Activated CD4-positive, alpha-beta T cell treated with anti-CD3 and anti-CD28 coated beads for 36 hours (primary cell): ENCODE data around the gene C10orf143. TPM values are rescaled to one million over a fixed set of nuclear protein-coding genes. Genes with fewer than 3 reads are reported as not detected.

Experiments used
- ATAC-seq: fragments of 200-7000 bp; cut with Tn5 transposase; one replicate; pipeline ENCODE4 v1.10.0; 2021; ENCODE audit warnings: mild to moderate bottlenecking, moderate library complexity
- CTCF ChIA-PET: fragments of 350-600 bp; sonication (Branson Sonifier 250); formaldehyde crosslinking; loops from one replicate; lab custom pipeline; 2021; ENCODE audit warnings: antibody characterized with exemption; lab: Charles Lee
- POLR2A ChIA-PET: fragments of 350-600 bp; sonication (Branson Sonifier 250); formaldehyde crosslinking; loops from one replicate; lab custom pipeline; 2021; ENCODE audit warnings: antibody characterized with exemption, inconsistent platforms; lab: Charles Lee
- DNase-seq: peaks from one replicate; pipeline ENCODE4 v3.0.0-alpha.2; 2020
- H3K27ac Mint-ChIP-seq: one replicate; pipeline ENCODE4 v1.8.0; 2021; ENCODE audit warnings: mixed read lengths
- H3K27me3 Mint-ChIP-seq: one replicate; pipeline ENCODE4 v1.8.0; 2021; ENCODE audit warnings: mixed read lengths
- H3K36me3 Mint-ChIP-seq: one replicate; pipeline ENCODE4 v1.8.0; 2021; ENCODE audit warnings: low read depth, mixed read lengths
- H3K4me1 Mint-ChIP-seq: one replicate; pipeline ENCODE4 v1.8.0; 2021; ENCODE audit warnings: mixed read lengths
- H3K4me3 Mint-ChIP-seq: one replicate; pipeline ENCODE4 v1.8.0; 2021; ENCODE audit warnings: mild to moderate bottlenecking, moderate library complexity, mixed read lengths
- H3K9me3 Mint-ChIP-seq: one replicate; pipeline ENCODE4 v1.8.0; 2021; ENCODE audit warnings: low read depth, mixed read lengths
- intact Hi-C, 2 experiments: fragments of 100-400 bp; cut with DNase I in 1 of 2; cut with micrococcal nuclease in 1 of 2; formaldehyde crosslinking; loops; one replicate each; pipeline versions ENCODE4 v1.14.2 to v1.15.1; 2022 to 2024; cut with DNase I, micrococcal nuclease
- total RNA-seq, 2 experiments: library from RNA; stranded (reverse); gene quantifications; one replicate each; pipeline ENCODE4 v1.2.3, GENCODE V29; 2021

Gene C10orf143
- total RNA-seq, 2 experiments from 2014 or later = 4.0 to 5.4 TPM

- DNase-seq (no peak), ATAC-seq (no peak)
- Mint-ChIP-seq H3K36me3 (no peaks in the 10 kb centered on the region), H3K4me1 (no peaks in the 10 kb centered on the region), H3K27me3 (no peaks in the 10 kb centered on the region), H3K9me3 (no peaks in the 10 kb centered on the region), H3K4me3 (no peak overlapping the region), H3K27ac (no peak overlapping the region)
- POLR2A ChIA-PET = no interaction called here
- intact Hi-C loops = no loop called here
- CTCF ChIA-PET = no interaction called here
Observed at GRCh38 chr10:130044067-130045061, 66.3 kb downstream of the C10orf143 start.

GRCh38 chr10:130043491-130043890 is 67.1 kb downstream of the C10orf143 start:
- intact Hi-C loops = no loop called here
- ATAC-seq (no peak), DNase-seq (no peak)
- no peaks in the 10 kb centered on the region for H3K4me1 Mint-ChIP-seq
- POLR2A ChIA-PET = interaction anchor here (0.9 kb wide), 1 partner anchor 12 kb away, joined by 4 read pairs; no protein-coding TSS in a partner anchor
- H3K27ac Mint-ChIP-seq = no peak overlapping the region
- no peaks in the 10 kb centered on the region for H3K36me3 Mint-ChIP-seq
- H3K27me3 Mint-ChIP-seq = no peaks in the 10 kb centered on the region
- H3K9me3 Mint-ChIP-seq = no peaks in the 10 kb centered on the region
- H3K4me3 Mint-ChIP-seq = no peak overlapping the region
- CTCF ChIA-PET = no interaction called here

GRCh38 chr10:130042381-130042780 is 68.2 kb downstream of the C10orf143 start:
- Mint-ChIP-seq H3K27ac (no peak overlapping the region), H3K4me1 (no peaks in the 10 kb centered on the region), H3K27me3 (no peaks in the 10 kb centered on the region), H3K9me3 (no peaks in the 10 kb centered on the region), H3K36me3 (no peaks in the 10 kb centered on the region), H3K4me3 (no peak overlapping the region)
- ChIA-PET POLR2A (interaction anchor here (0.9 kb wide), 1 partner anchor 10 kb away, joined by 4 read pairs; no protein-coding TSS in a partner anchor), CTCF (no interaction called here)
- intact Hi-C loops = no loop called here
- ATAC-seq (no peak), DNase-seq (no peak)

GRCh38 chr10:130041451-130042371 is 68.9 kb downstream of the C10orf143 start:
- no peak for DNase-seq
- Mint-ChIP-seq H3K9me3 (no peaks in the 10 kb centered on the region), H3K27ac (no peak overlapping the region), H3K27me3 (no peaks in the 10 kb centered on the region), H3K4me3 (no peak overlapping the region), H3K4me1 (no peaks in the 10 kb centered on the region), H3K36me3 (no peaks in the 10 kb centered on the region)
- ChIA-PET CTCF (no interaction called here), POLR2A (no interaction called here)
- intact Hi-C loops = no loop called here
- ATAC-seq = no peak

GRCh38 chr10:130040817-130041330 is 69.8 kb downstream of the C10orf143 start:
- Mint-ChIP-seq H3K4me3 (no peak overlapping the region), H3K9me3 (no peaks in the 10 kb centered on the region), H3K27ac (no peak overlapping the region), H3K36me3 (no peaks in the 10 kb centered on the region), H3K27me3 (no peaks in the 10 kb centered on the region), H3K4me1 (no peaks in the 10 kb centered on the region)
- ATAC-seq (no peak), DNase-seq (no peak)
- POLR2A ChIA-PET = no interaction called here
- intact Hi-C loops = no loop called here
- CTCF ChIA-PET = interaction anchor here (0.6 kb wide), 1 partner anchor 12 kb away, joined by 3 read pairs; no protein-coding TSS in a partner anchor

- Mint-ChIP-seq H3K36me3 (no peaks in the 10 kb centered on the region), H3K9me3 (no peaks in the 10 kb centered on the region), H3K4me3 (no peak overlapping the region), H3K27ac (no peak overlapping the region), H3K4me1 (no peaks in the 10 kb centered on the region), H3K27me3 (no peaks in the 10 kb centered on the region)
- ChIA-PET POLR2A (no interaction called here), CTCF (interaction anchor here (0.6 kb wide), 1 partner anchor 12 kb away, joined by 3 read pairs; no protein-coding TSS in a partner anchor)
- intact Hi-C loops = no loop called here
- no peak for ATAC-seq
- DNase-seq = no peak
Observed at GRCh38 chr10:130040351-130040750, 70.3 kb downstream of the C10orf143 start.

- Mint-ChIP-seq H3K4me3 (no peak overlapping the region), H3K4me1 (no peaks in the 10 kb centered on the region), H3K36me3 (no peaks in the 10 kb centered on the region), H3K27me3 (no peaks in the 10 kb centered on the region), H3K9me3 (no peaks in the 10 kb centered on the region), H3K27ac (no peak overlapping the region)
- intact Hi-C loops = no loop called here
- ChIA-PET POLR2A (no interaction called here), CTCF (interaction anchor here (0.7 kb wide), 1 partner anchor 93 kb away, joined by 3 read pairs; no protein-coding TSS in a partner anchor)
- DNase-seq (no peak), ATAC-seq (no peak)
Observed at GRCh38 chr10:130039141-130039540, 71.5 kb downstream of the C10orf143 start.

GRCh38 chr10:130038611-130039109 is 72.0 kb downstream of the C10orf143 start:
- H3K36me3 Mint-ChIP-seq = no peaks in the 10 kb centered on the region
- POLR2A ChIA-PET = no interaction called here
- no peaks in the 10 kb centered on the region for H3K9me3 Mint-ChIP-seq
- H3K4me1 Mint-ChIP-seq = no peaks in the 10 kb centered on the region
- intact Hi-C loops = no loop called here
- CTCF ChIA-PET = no interaction called here
- DNase-seq (no peak), ATAC-seq (no peak)
- H3K27me3 Mint-ChIP-seq = no peaks in the 10 kb centered on the region
- no peak overlapping the region for H3K4me3 Mint-ChIP-seq
- no peak overlapping the region for H3K27ac Mint-ChIP-seq

GRCh38 chr10:130038019-130038555 is 72.5 kb downstream of the C10orf143 start:
- ChIA-PET CTCF (no interaction called here), POLR2A (no interaction called here)
- no peaks in the 10 kb centered on the region for H3K4me1 Mint-ChIP-seq
- no peak overlapping the region for H3K27ac Mint-ChIP-seq
- no peak for ATAC-seq
- no peak for DNase-seq
- intact Hi-C loops = no loop called here
- H3K9me3 Mint-ChIP-seq = no peaks in the 10 kb centered on the region
- no peaks in the 10 kb centered on the region for H3K36me3 Mint-ChIP-seq
- H3K27me3 Mint-ChIP-seq = no peaks in the 10 kb centered on the region
- no peak overlapping the region for H3K4me3 Mint-ChIP-seq

- Mint-ChIP-seq H3K27me3 (no peaks in the 10 kb centered on the region), H3K27ac (no peak overlapping the region), H3K36me3 (no peaks in the 10 kb centered on the region), H3K9me3 (no peaks in the 10 kb centered on the region), H3K4me3 (no peak overlapping the region), H3K4me1 (no peaks in the 10 kb centered on the region)
- intact Hi-C loops = no loop called here
- ATAC-seq (no peak), DNase-seq (no peak)
- ChIA-PET POLR2A (no interaction called here), CTCF (no interaction called here)
Observed at GRCh38 chr10:130037169-130037661, 73.4 kb downstream of the C10orf143 start.
